IMR-90 (cell line): ENCODE measurements around the gene REEP2. TPM values are rescaled to one million over a fixed set of nuclear protein-coding genes. Genes with fewer than 3 reads are reported as not detected.

ENCODE experiments used
- ATAC-seq: fragments of 200-7000 bp; cut with Tn5 transposase; 2 replicates; pipeline ENCODE4 v1.9.1; 2020; ENCODE audit warnings: low read depth, mild to moderate bottlenecking, moderate library complexity
- BruUV-seq: library from RNA; stranded (reverse); fragments of 400-500 nt; replicated peaks from 2 replicates; lab custom pipeline; 2021; lab: Mats Ljungman, UMichigan
- CTCF ChIA-PET: fragments of 300-600 bp; formaldehyde crosslinking; extraction: SDS; loops from one replicate; lab custom pipeline; 2021; ENCODE audit warnings: antibody characterized with exemption; lab: Yijun Ruan, JAX
- POLR2A ChIA-PET: fragments of 300-600 bp; sonication (Branson Sonifier 250); formaldehyde crosslinking; loops from one replicate; lab custom pipeline; 2022; ENCODE audit warnings: antibody characterized with exemption; ENCODE audit not compliant: unreplicated experiment; lab: Charles Lee
- DNase-seq: peaks from one replicate; pipeline ENCODE4 v3.0.0; 2013
- H2AFZ ChIP-seq: replicated peaks from 2 replicates; pipeline ENCODE3; 2013; ENCODE audit warnings: low read length, mild to moderate bottlenecking; ENCODE audit not compliant: poor library complexity
- H2AK5ac ChIP-seq: 2 replicates; pipeline ENCODE4 v1.6.1; 2013; ENCODE audit warnings: low read depth, low read length, inconsistent platforms
- H2AK9ac ChIP-seq: replicated peaks from 2 replicates; pipeline ENCODE3; 2013; ENCODE audit warnings: mild to moderate bottlenecking, low read depth, low read length, moderate library complexity; ENCODE audit not compliant: poor library complexity
- H2BK120ac ChIP-seq: 2 replicates; pipeline ENCODE4 v1.6.1; 2013; ENCODE audit warnings: low read depth, low read length, inconsistent platforms
- H2BK15ac ChIP-seq: 3 replicates; pipeline ENCODE4 v1.6.1; 2013; ENCODE audit warnings: low read depth, low read length, inconsistent platforms
- H2BK20ac ChIP-seq: 2 replicates; pipeline ENCODE4 v1.6.1; 2013; ENCODE audit warnings: low read depth, mild to moderate bottlenecking, inconsistent platforms, low read length, moderate library complexity
- H2BK5ac ChIP-seq: 2 replicates; pipeline ENCODE4 v1.6.1; 2013; ENCODE audit warnings: mild to moderate bottlenecking, low read depth, low read length, inconsistent platforms; ENCODE audit not compliant: poor library complexity, severe bottlenecking
- H3K14ac ChIP-seq: replicated peaks from 2 replicates; pipeline ENCODE4 v1.6.1; 2013; ENCODE audit warnings: low read depth, low read length, inconsistent platforms
- H3K18ac ChIP-seq: 2 replicates; pipeline ENCODE4 v1.6.1; 2013; ENCODE audit warnings: low read depth, low read length, control low read depth
- H3K23ac ChIP-seq: 2 replicates; pipeline ENCODE4 v1.6.1; 2013; ENCODE audit warnings: low read depth, low read length, inconsistent platforms
- H3K27ac ChIP-seq: 2 replicates; pipeline ENCODE4 v1.5.1; 2013; ENCODE audit warnings: mild to moderate bottlenecking, control low read depth, low read length; ENCODE audit not compliant: insufficient read depth
- H3K27me3 ChIP-seq: 2 replicates; pipeline ENCODE4 v1.6.1; 2013; ENCODE audit warnings: low read length; ENCODE audit not compliant: control insufficient read depth, insufficient read depth
- H3K36me3 ChIP-seq: 2 replicates; pipeline ENCODE4 v1.6.1; 2013; ENCODE audit warnings: low read length, mixed read lengths; ENCODE audit not compliant: control insufficient read depth, insufficient read depth
- H3K4ac ChIP-seq: 2 replicates; pipeline ENCODE4 v1.6.1; 2013; ENCODE audit warnings: low read depth, low read length, inconsistent platforms
- H3K4me1 ChIP-seq: 2 replicates; pipeline ENCODE4 v1.6.1; 2013; ENCODE audit warnings: low read length, mixed read lengths; ENCODE audit not compliant: control insufficient read depth, insufficient read depth
- H3K4me2 ChIP-seq: 2 replicates; pipeline ENCODE4 v1.6.1; 2013; ENCODE audit warnings: low read depth, mild to moderate bottlenecking, control low read depth, low read length, moderate library complexity
- H3K4me3 ChIP-seq: 2 replicates; pipeline ENCODE4 v1.5.1; 2013; ENCODE audit warnings: low read depth, mild to moderate bottlenecking, control low read depth, low read length, moderate library complexity; ENCODE audit not compliant: insufficient read depth
- H3K56ac ChIP-seq: 2 replicates; pipeline ENCODE4 v1.6.1; 2013; ENCODE audit warnings: low read length, inconsistent platforms; ENCODE audit not compliant: insufficient read depth; ENCODE audit errors: extremely low read depth
- H3K79me1 ChIP-seq, 2 experiments: 2 replicates each; pipeline ENCODE4 v1.6.1; 2013; ENCODE audit warnings: low read length in 2 of 2, inconsistent platforms in 1 of 2, low read depth in 1 of 2
- H3K9ac ChIP-seq: 2 replicates; pipeline ENCODE4 v1.6.1; 2013; ENCODE audit warnings: low read depth, low read length, control low read depth
- H3K9me1 ChIP-seq: 2 replicates; pipeline ENCODE4 v1.6.1; 2013; ENCODE audit warnings: low read length, inconsistent platforms; ENCODE audit not compliant: insufficient read depth
- H3K9me3 ChIP-seq: 2 replicates; pipeline ENCODE4 v1.6.1; 2013; ENCODE audit warnings: low read length; ENCODE audit not compliant: control insufficient read depth, insufficient read depth
- H4K20me1 ChIP-seq: 2 replicates; pipeline ENCODE4 v1.6.1; 2013; ENCODE audit warnings: low read length, inconsistent platforms; ENCODE audit not compliant: insufficient read depth
- H4K5ac ChIP-seq: 2 replicates; pipeline ENCODE4 v1.6.1; 2013; ENCODE audit warnings: mild to moderate bottlenecking, low read depth, low read length, control low read depth
- H4K8ac ChIP-seq, 2 experiments: 2 replicates each; pipeline ENCODE4 v1.6.1; 2013; ENCODE audit warnings: low read depth in 2 of 2, low read length in 2 of 2, control low read depth in 1 of 2, inconsistent platforms in 1 of 2
- H4K91ac ChIP-seq: 2 replicates; pipeline ENCODE4 v1.6.1; 2013; ENCODE audit warnings: low read depth, low read length, inconsistent platforms; ENCODE audit not compliant: insufficient read depth
- BHLHE40 ChIP-seq: fragments of 150-350 bp; IDR thresholded peaks from 2 replicates; pipeline ENCODE4 v1.6.1; 2016; ENCODE audit warnings: mild to moderate bottlenecking, low read depth, low read length
- CHD1 ChIP-seq: IDR thresholded peaks from 2 replicates; pipeline ENCODE4 v1.6.1; 2012; ENCODE audit warnings: low read depth, low read length, improper control_type of control experiment
- FOS ChIP-seq: fragments of 150-350 bp; IDR thresholded peaks from 2 replicates; pipeline ENCODE4 v1.6.1; 2016; ENCODE audit warnings: low read depth, low read length
- MAZ ChIP-seq: IDR thresholded peaks from 2 replicates; pipeline ENCODE4 v1.6.1; 2012; ENCODE audit warnings: low read depth, mild to moderate bottlenecking, low read length, improper control_type of control experiment, moderate library complexity, borderline replicate concordance
- MXI1 ChIP-seq: IDR thresholded peaks from 2 replicates; pipeline ENCODE4 v1.6.1; 2012; ENCODE audit warnings: low read depth, mild to moderate bottlenecking, low read length, moderate library complexity, borderline replicate concordance
- NFE2L2 ChIP-seq: fragments of 150-350 bp; IDR thresholded peaks from 2 replicates; pipeline ENCODE4 v1.6.1; 2016; ENCODE audit warnings: low read depth, mild to moderate bottlenecking, low read length
- POLR2A ChIP-seq: IDR thresholded peaks from 2 replicates; pipeline ENCODE4 v1.6.1; 2012; ENCODE audit warnings: mild to moderate bottlenecking, low read depth, low read length
- RAD21 ChIP-seq: IDR thresholded peaks from 2 replicates; pipeline ENCODE4 v1.6.1; 2012; ENCODE audit warnings: low read length, improper control_type of control experiment
- RCOR1 ChIP-seq: IDR thresholded peaks from 2 replicates; pipeline ENCODE4 v1.6.1; 2012; ENCODE audit warnings: mild to moderate bottlenecking, low read length, improper control_type of control experiment; ENCODE audit not compliant: insufficient replicate concordance
- RFX5 ChIP-seq: IDR thresholded peaks from 2 replicates; pipeline ENCODE4 v1.8.0; 2012; ENCODE audit warnings: low read depth, mild to moderate bottlenecking, low read length, moderate library complexity
- WGBS, 2 experiments: methylation state at CpG; one replicate each; pipeline versions ENCODE4 v1.1.5 to v1.1.7; 2013; ENCODE audit warnings: missing lambda C conversion rate in 2 of 2; ENCODE audit not compliant: insufficient read length in 1 of 2; ENCODE audit errors: extremely low coverage in 2 of 2; 5-methylcytosine and 5-hydroxymethylcytosine counted together
- dilution Hi-C: fragments of 300-500 bp; cut with HindIII; formaldehyde crosslinking; loops from one replicate; pipeline ENCODE4 v1.14.3; 2018; ENCODE audit warnings: low sequenced_read_pairs; ENCODE audit not compliant: unreplicated experiment
- in situ Hi-C: fragments of 300-500 bp; cut with MboI; formaldehyde crosslinking; loops from 3 replicates; pipeline ENCODE4 v1.14.3; 2019; ENCODE audit warnings: low sequenced_read_pairs, inconsistent platforms, mixed read lengths
- intact Hi-C: fragments of 100-400 bp; cut with micrococcal nuclease; formaldehyde crosslinking; loops from 2 replicates; pipeline ENCODE4 v1.10.0; 2022
- polyA plus RNA-seq, 3 experiments: library from polyadenylated mRNA; depleted of rRNA; stranded (reverse); fragments of >200 nt; gene quantifications; 2 replicates each; pipeline ENCODE4 v1.2.3, GENCODE V29; 2012; ENCODE audit warnings: low replicate concordance in 1 of 3
- total RNA-seq: library from RNA; depleted of rRNA; stranded (reverse); fragments of >200 nt; gene quantifications from 2 replicates; pipeline ENCODE4 v1.2.3, GENCODE V29; 2012
- TF ChIP-seq, protein P1 (sequence below): fragments of 150-350 bp; IDR thresholded peaks from 2 replicates; pipeline ENCODE4 v1.6.1; 2017; ENCODE audit warnings: mild to moderate bottlenecking, antibody characterized with exemption, low read length, low read depth
- TF ChIP-seq, protein P2 (sequence below): fragments of 150-350 bp; IDR thresholded peaks from 2 replicates; pipeline ENCODE4 v1.6.1; 2016; ENCODE audit warnings: low read depth, mild to moderate bottlenecking, low read length, moderate library complexity, borderline replicate concordance
- TF ChIP-seq, protein P3 (sequence below): conservative IDR thresholded peaks from 2 replicates; pipeline ENCODE4 v1.5.1; 2012; ENCODE audit warnings: mild to moderate bottlenecking, low read depth, low read length, improper control_type of control experiment

The REEP2 gene
- total and polyA plus RNA-seq, 2 of the 4 experiments (the other 2 are of a cell fraction), result 12.4 to 17.0 TPM

DNA sequence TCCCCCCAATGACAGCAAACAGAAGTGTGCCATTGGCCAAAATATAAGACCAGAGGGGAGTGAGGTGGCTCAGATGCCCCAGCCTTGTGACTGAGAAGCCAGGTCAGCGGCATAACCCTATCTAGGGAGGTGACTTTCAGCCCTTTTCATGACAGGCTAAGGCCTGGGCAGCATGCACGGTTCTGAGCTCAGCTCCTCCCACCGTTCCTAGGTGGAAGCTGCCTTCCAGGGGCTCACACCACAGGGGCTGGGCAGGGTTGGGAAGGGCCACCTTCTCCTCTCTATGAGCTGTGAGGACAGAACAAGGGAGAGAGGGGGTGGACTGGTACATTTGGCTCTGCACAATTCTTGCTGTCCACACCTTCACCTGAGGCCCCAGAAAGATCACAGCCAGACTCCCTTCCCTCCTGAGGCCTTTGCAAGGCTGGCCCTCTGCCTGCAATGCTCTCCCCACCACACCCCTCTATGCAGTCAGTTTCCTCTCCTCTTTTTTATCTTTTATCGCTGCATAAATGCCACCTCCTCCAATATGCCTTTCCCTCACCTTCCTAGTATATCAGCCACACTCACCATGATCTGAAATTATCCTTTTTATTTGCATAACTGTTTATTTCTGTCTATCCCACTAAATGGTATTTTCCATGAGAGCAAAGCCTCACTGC, 21.3 kb downstream of the REEP2 start:
- 75% methylated on average over 3 of the region's 4 CpGs; no CpG with 5 or more reads in 1 of the 2 experiments for WGBS, 2 experiments
- H3K4me2 ChIP-seq, result no peak overlapping the region
- no peak overlapping the region for H3K14ac ChIP-seq
- dilution Hi-C loops (no loop called here), intact Hi-C loops (no loop called here), in situ Hi-C loops (no loop called here)
- H2BK15ac ChIP-seq, result no peak overlapping the region
- H3K79me1 ChIP-seq, result peaks cover 3 to 4% of the 10 kb centered on the region in 2 experiments; a peak in 2 of 4 replicates
- H4K91ac ChIP-seq, result no peak overlapping the region
- H3K27ac ChIP-seq, result no peak overlapping the region
- H3K9me3 ChIP-seq, result no peaks in the 10 kb centered on the region
- no peak overlapping the region for H2AK5ac ChIP-seq
- no peak overlapping the region for H4K8ac ChIP-seq
- H2AFZ ChIP-seq, result peak overlapping the region; percentile 8
- H4K5ac ChIP-seq, result no peak overlapping the region
- BruUV-seq, result no TSS peak
- no peak overlapping the region for H3K9ac ChIP-seq
- no peak overlapping the region for H3K56ac ChIP-seq
- ATAC-seq (no peak), DNase-seq (no peak)
- no peak overlapping the region for H2BK5ac ChIP-seq
- peaks cover 2% of the 10 kb centered on the region; the same call in 1 of the 2 replicates for H3K4me1 ChIP-seq
- no peaks in the 10 kb centered on the region; the same call in 1 of the 2 replicates for H4K20me1 ChIP-seq
- no peak overlapping the region for H2AK9ac ChIP-seq
- no peak overlapping the region for H2BK20ac ChIP-seq
- POLR2A ChIA-PET, result no interaction called here
- CTCF ChIA-PET, result no interaction called here
- peaks cover 9% of the 10 kb centered on the region for H3K27me3 ChIP-seq
- H3K36me3 ChIP-seq, result no peaks in the 10 kb centered on the region
- peaks cover 3% of the 10 kb centered on the region; the same call in 1 of the 2 replicates for H3K9me1 ChIP-seq
- no peak overlapping the region for H3K4ac ChIP-seq
- no peak overlapping the region for H3K4me3 ChIP-seq
- no peak overlapping the region for H2BK120ac ChIP-seq
- TF ChIP-seq RAD21, result no peak
- TF ChIP-seq, protein P1, sequence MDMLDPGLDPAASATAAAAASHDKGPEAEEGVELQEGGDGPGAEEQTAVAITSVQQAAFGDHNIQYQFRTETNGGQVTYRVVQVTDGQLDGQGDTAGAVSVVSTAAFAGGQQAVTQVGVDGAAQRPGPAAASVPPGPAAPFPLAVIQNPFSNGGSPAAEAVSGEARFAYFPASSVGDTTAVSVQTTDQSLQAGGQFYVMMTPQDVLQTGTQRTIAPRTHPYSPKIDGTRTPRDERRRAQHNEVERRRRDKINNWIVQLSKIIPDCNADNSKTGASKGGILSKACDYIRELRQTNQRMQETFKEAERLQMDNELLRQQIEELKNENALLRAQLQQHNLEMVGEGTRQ, result no peak
- TF ChIP-seq MXI1, result no peak
- TF ChIP-seq MAZ, result no peak
- TF ChIP-seq RFX5, result no peak
- no peak for TF ChIP-seq FOS
- TF ChIP-seq POLR2A, result no peak
- TF ChIP-seq, protein P2, sequence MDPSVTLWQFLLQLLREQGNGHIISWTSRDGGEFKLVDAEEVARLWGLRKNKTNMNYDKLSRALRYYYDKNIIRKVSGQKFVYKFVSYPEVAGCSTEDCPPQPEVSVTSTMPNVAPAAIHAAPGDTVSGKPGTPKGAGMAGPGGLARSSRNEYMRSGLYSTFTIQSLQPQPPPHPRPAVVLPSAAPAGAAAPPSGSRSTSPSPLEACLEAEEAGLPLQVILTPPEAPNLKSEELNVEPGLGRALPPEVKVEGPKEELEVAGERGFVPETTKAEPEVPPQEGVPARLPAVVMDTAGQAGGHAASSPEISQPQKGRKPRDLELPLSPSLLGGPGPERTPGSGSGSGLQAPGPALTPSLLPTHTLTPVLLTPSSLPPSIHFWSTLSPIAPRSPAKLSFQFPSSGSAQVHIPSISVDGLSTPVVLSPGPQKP, result no peak
- no peak for TF ChIP-seq CHD1
- no peak for TF ChIP-seq RCOR1
- TF ChIP-seq, protein P3, sequence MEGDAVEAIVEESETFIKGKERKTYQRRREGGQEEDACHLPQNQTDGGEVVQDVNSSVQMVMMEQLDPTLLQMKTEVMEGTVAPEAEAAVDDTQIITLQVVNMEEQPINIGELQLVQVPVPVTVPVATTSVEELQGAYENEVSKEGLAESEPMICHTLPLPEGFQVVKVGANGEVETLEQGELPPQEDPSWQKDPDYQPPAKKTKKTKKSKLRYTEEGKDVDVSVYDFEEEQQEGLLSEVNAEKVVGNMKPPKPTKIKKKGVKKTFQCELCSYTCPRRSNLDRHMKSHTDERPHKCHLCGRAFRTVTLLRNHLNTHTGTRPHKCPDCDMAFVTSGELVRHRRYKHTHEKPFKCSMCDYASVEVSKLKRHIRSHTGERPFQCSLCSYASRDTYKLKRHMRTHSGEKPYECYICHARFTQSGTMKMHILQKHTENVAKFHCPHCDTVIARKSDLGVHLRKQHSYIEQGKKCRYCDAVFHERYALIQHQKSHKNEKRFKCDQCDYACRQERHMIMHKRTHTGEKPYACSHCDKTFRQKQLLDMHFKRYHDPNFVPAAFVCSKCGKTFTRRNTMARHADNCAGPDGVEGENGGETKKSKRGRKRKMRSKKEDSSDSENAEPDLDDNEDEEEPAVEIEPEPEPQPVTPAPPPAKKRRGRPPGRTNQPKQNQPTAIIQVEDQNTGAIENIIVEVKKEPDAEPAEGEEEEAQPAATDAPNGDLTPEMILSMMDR, result no peak
- no peak for TF ChIP-seq BHLHE40
- no peak for TF ChIP-seq NFE2L2
- no peak overlapping the region for H3K18ac ChIP-seq
- no peak overlapping the region for H3K23ac ChIP-seq
